Spleen (tissue), 11 donors: ENCODE measurements around the gene SSBP4. TPM values are rescaled to one million over a fixed set of nuclear protein-coding genes. Genes with fewer than 3 reads are reported as not detected.
A peak's percentile ranks its signal among the peaks of the same experiment; 100 is the strongest.

Experiments used
- DNase-seq: peaks from one replicate; pipeline ENCODE4 v3.0.0-alpha.2; 2020
- H3K27ac ChIP-seq, 8 donors: fragments of 200-600 bp; sonication (generic) in 7 of 8; 1 replicate in 4 of 8; 2 replicates in 4 of 8; pipeline versions ENCODE4 v1.5.0 to v1.8.0; 2016 to 2021; ENCODE audit warnings: inconsistent platforms in 4 of 8, mild to moderate bottlenecking in 4 of 8, moderate library complexity in 1 of 8
- H3K27me3 ChIP-seq, 7 donors: fragments of 200-600 bp; sonication (generic) in 6 of 7; replicated peaks in 1 of 7; 1 replicate in 4 of 7; 2 replicates in 3 of 7; pipeline versions ENCODE4 v1.5.0 to v1.8.0; 2016 to 2021; ENCODE audit warnings: inconsistent platforms in 3 of 7, mild to moderate bottlenecking in 1 of 7
- H3K36me3 ChIP-seq, 6 donors: fragments of 200-600 bp; sonication (generic) in 5 of 6; 1 replicate in 4 of 6; 2 replicates in 2 of 6; pipeline versions ENCODE4 v1.5.0 to v1.8.0; 2016 to 2021; ENCODE audit warnings: inconsistent platforms in 2 of 6
- H3K4me1 ChIP-seq, 6 donors: fragments of 200-600 bp; sonication (generic) in 5 of 6; 1 replicate in 3 of 6; 2 replicates in 3 of 6; pipeline versions ENCODE4 v1.5.0 to v1.8.0; 2016 to 2021; ENCODE audit warnings: inconsistent platforms in 3 of 6
- H3K4me3 ChIP-seq, 8 donors: fragments of 200-600 bp; sonication (generic) in 7 of 8; 1 replicate in 4 of 8; 2 replicates in 4 of 8; pipeline versions ENCODE4 v1.5.0 to v1.8.0; 2016 to 2021; ENCODE audit warnings: inconsistent platforms in 4 of 8, mild to moderate bottlenecking in 4 of 8, moderate library complexity in 2 of 8
- H3K9me3 ChIP-seq, 8 donors: fragments of 200-600 bp; sonication (generic) in 7 of 8; 1 replicate in 4 of 8; 2 replicates in 4 of 8; pipeline versions ENCODE4 v1.5.0 to v1.8.0; 2016 to 2021; ENCODE audit warnings: inconsistent platforms in 4 of 8
- CTCF ChIP-seq, 11 experiments: fragments of 200-600 bp in 7 of 11; fragments of 450-650 bp in 4 of 11; sonication (generic) in 4 of 11; IDR thresholded peaks in 8 of 11; conservative IDR thresholded peaks in 3 of 11; 1 replicate in 7 of 11; 2 replicates in 4 of 11; pipeline versions ENCODE4 v1.4.0 to v1.8.0; 2016 to 2021; ENCODE audit warnings: antibody characterized with exemption in 11 of 11, inconsistent platforms in 4 of 11, mild to moderate bottlenecking in 1 of 11
- POLR2A ChIP-seq, 3 donors: fragments of 450-650 bp; IDR thresholded peaks; one replicate each; pipeline ENCODE4 v1.5.1; 2017; ENCODE audit warnings: antibody characterized with exemption in 3 of 3, mild to moderate bottlenecking in 1 of 3
- POLR2AphosphoS5 ChIP-seq, 3 donors: sonication (generic); formaldehyde crosslinking; IDR thresholded peaks; one replicate each; pipeline ENCODE4 v1.5.1; 2017; ENCODE audit warnings: antibody characterized with exemption in 3 of 3
- WGBS, 5 donors: extraction: QIAGEN DNeasy Blood & Tissue Kit in 3 of 5; methylation state at CpG; one replicate each; pipeline versions ENCODE4 v1.1.5 to v1.1.7; 2013 to 2018; 5-methylcytosine and 5-hydroxymethylcytosine counted together
- intact Hi-C: fragments of 100-400 bp; cut with DNase I; formaldehyde crosslinking; loops from one replicate; pipeline ENCODE4 v1.15.0; 2023; ENCODE audit warnings: low total_unique reads
- polyA plus RNA-seq, 3 donors: library from polyadenylated mRNA; stranded (reverse); fragments of 200-250 nt; gene quantifications; one replicate each; pipeline ENCODE4 v1.2.1, GENCODE V29; 2013
- total RNA-seq, 7 donors: library from RNA; depleted of rRNA in 3 of 7; stranded (reverse); fragments of >200 nt in 3 of 7; fragmentation: NEBNext Ultra II Directional in 4 of 7; extraction: Animal tissue kit (Norgen Biotek cat#: 25700) in 4 of 7; gene quantifications; one replicate each; pipeline versions ENCODE4 v1.1.0 to v1.2.1, GENCODE V29; 2016 to 2021
- donor health status: healthy with polysubstance abuse.
- donor health status: DM: no; HTN: no; CAD: no; lungs with moderate emphysema.
- donor health status: DM: no; HTN: no; CAD: no.
- donor health status: Bipolar disorder and iron deficiency.
- donor health status: healthy.
- donor health status: DM: no; HTN: no; CAD: no.
- donor health status: DM: yes; HTN: yes; CAD: no.

SSBP4 gene
- total and polyA plus RNA-seq, 10 donors: 56.3 to 143 (median 88.6) TPM

GRCh38 chr19:18424122-18424889 is 5.1 kb downstream of the SSBP4 start:
- Histone ChIP-seq H3K9me3 (no peaks in the 10 kb centered on the region), H3K36me3 (peaks cover 0 to 13% (median 0%) of the 10 kb centered on the region in 6 donors), H3K4me3 (no peak overlapping the region), H3K27me3 (peaks cover 0 to 15% (median 0%) of the 10 kb centered on the region in 7 donors), H3K27ac (peak overlapping the region in 4 of 8 donors; percentile 42 to 92 (median 69)), H3K4me1 (peaks cover 50 to 96% (median 88%) of the 10 kb centered on the region in 6 donors)
- TF ChIP-seq CTCF (IDR thresholded peaks at IDR 0.05 in 8 of 11, conservative IDR thresholded peaks at IDR 0.05 in 3 of 11) (no peak), POLR2AphosphoS5 (IDR thresholded peaks at IDR 0.05) (no peak), POLR2A (IDR thresholded peaks at IDR 0.05) (no peak)
- 75 to 85% (median 78%) methylated on average over 22 of the region's 22 CpGs for WGBS, 5 donors
- no peak for DNase-seq
- intact Hi-C loops: no loop called here

- no peak for DNase-seq
- Histone ChIP-seq H3K27ac (peak overlapping the region in 6 of 8 donors; percentile 5 to 92 (median 32)), H3K36me3 (peaks cover 0 to 13% (median 0%) of the 10 kb centered on the region in 6 donors), H3K27me3 (peaks cover 0 to 13% (median 0%) of the 10 kb centered on the region in 7 donors), H3K4me1 (peaks cover 55 to 100% (median 93%) of the 10 kb centered on the region in 6 donors), H3K4me3 (no peak overlapping the region), H3K9me3 (no peaks in the 10 kb centered on the region)
- 78 to 90% (median 86%) methylated on average over 14 to 17 of the region's 17 CpGs for WGBS, 5 donors
- intact Hi-C loops: no loop called here
- TF ChIP-seq CTCF (IDR thresholded peaks at IDR 0.05 in 8 of 11, conservative IDR thresholded peaks at IDR 0.05 in 3 of 11) (no peak), POLR2A (IDR thresholded peaks at IDR 0.05) (no peak), POLR2AphosphoS5 (IDR thresholded peaks at IDR 0.05) (no peak)
Observed at GRCh38 chr19:18424890-18425514, 5.8 kb downstream of the SSBP4 start.

- intact Hi-C loops: no loop called here
- DNase-seq: no peak
- Histone ChIP-seq H3K27ac (peak overlapping the region in 6 of 8 donors; percentile 5 to 92 (median 32)), H3K36me3 (peaks cover 0 to 17% (median 0%) of the 10 kb centered on the region in 6 donors), H3K4me3 (no peak overlapping the region), H3K4me1 (peaks cover 50 to 100% (median 93%) of the 10 kb centered on the region in 6 donors), H3K9me3 (no peaks in the 10 kb centered on the region), H3K27me3 (peaks cover 0 to 10% (median 0%) of the 10 kb centered on the region in 7 donors)
- WGBS, 5 donors: 58 to 71% (median 65%) methylated on average over 18 of the region's 18 CpGs
- TF ChIP-seq POLR2AphosphoS5 (IDR thresholded peaks at IDR 0.05): no peak
- no peak for TF ChIP-seq CTCF (IDR thresholded peaks at IDR 0.05 in 8 of 11, conservative IDR thresholded peaks at IDR 0.05 in 3 of 11)
- TF ChIP-seq POLR2A (IDR thresholded peaks at IDR 0.05): no peak
Observed at GRCh38 chr19:18425515-18426415, 6.6 kb downstream of the SSBP4 start.
